Metanephros (tissue), 1 donor: Measurements from ENCODE around the gene PYY. TPM values are rescaled to one million over a fixed set of nuclear protein-coding genes. Genes with fewer than 3 reads are reported as not detected.

ENCODE experiments used
- total RNA-seq: library from RNA; depleted of rRNA; stranded (reverse); fragments of >200 nt; gene quantifications from one replicate; pipeline ENCODE4 v1.2.3, GENCODE V29; 2014

Gene PYY
- not detected for total RNA-seq

GRCh38 chr17:43953746-43954145 is at the start of gene PYY:
TSS of gene PYY (minus strand) at chr17:43953940. CDS start at chr17:43953483, 457 bp downstream.

GRCh38 chr17:43942051-43942685 is 11.6 kb downstream of the PYY start, which contains the start of gene PPY:
TSS of gene PPY (minus strand) at chr17:43942476. CDS start at chr17:43941654, 822 bp downstream.

GRCh38 chr17:43907425-43907981 is 46.2 kb downstream of the PYY start, which contains the start of gene MPP2:
TSS of gene MPP2 (minus strand) at chr17:43907536. CDS start at chr17:43904460, 3,076 bp downstream.

Other genes with a start within 250 kb of the PYY start
- gene SOST, start 195.1 kb downstream of the PYY start, total RNA-seq: 12.2 TPM
- gene DUSP3, start 175.0 kb downstream of the PYY start, total RNA-seq: 50.0 TPM
- not detected for gene CFAP97D1, start 173.5 kb downstream of the PYY start, total RNA-seq
- gene MPP3, start 120.8 kb downstream of the PYY start, total RNA-seq: 10.0 TPM
- 1.2 TPM for gene CD300LG, start 106.8 kb downstream of the PYY start, total RNA-seq
- 4.6 TPM for gene MPP2, start 46.4 kb downstream of the PYY start, total RNA-seq
- not detected for gene PPY, start 11.5 kb downstream of the PYY start, total RNA-seq
- gene NAGS, start 50.7 kb upstream of the PYY start, total RNA-seq: 8.9 TPM
- gene TMEM101, start 61.0 kb upstream of the PYY start, total RNA-seq: 46.5 TPM
- 24.0 TPM for gene LSM12, start 112.7 kb upstream of the PYY start, total RNA-seq
- gene G6PC3, start 116.8 kb upstream of the PYY start, total RNA-seq: 47.4 TPM
- 74.9 TPM for gene HDAC5, start 169.7 kb upstream of the PYY start, total RNA-seq
- gene HROB, start 188.0 kb upstream of the PYY start, total RNA-seq: 2.5 TPM
- 5.7 TPM for gene ASB16, start 216.8 kb upstream of the PYY start, total RNA-seq
- 36.3 TPM for gene TMUB2, start 233.0 kb upstream of the PYY start, total RNA-seq
- 34.6 TPM for gene ATXN7L3, start 245.9 kb upstream of the PYY start, total RNA-seq